K562 (cell line): ENCODE data around the gene AAK1.

Experiments
- CEBPG ChIP-seq, 3 experiments: fragments of 200-800 bp in 1 of 3; sonication (Bioruptor generic) in 1 of 3; sonication (generic) in 1 of 3; formaldehyde crosslinking in 1 of 3; IDR thresholded peaks in 2 of 3; conservative IDR thresholded peaks in 1 of 3; 2 replicates each; pipeline versions ENCODE4 v1.6.1 to v1.8.0; 2016 to 2022; ENCODE audit warnings: missing compliant biosample characterization in 2 of 3, missing genetic modification characterization in 2 of 3, mild to moderate bottlenecking in 1 of 3, missing genetic modification reagents in 1 of 3
- TF ChIP-seq, protein P1 (sequence below): fragments of 250-450 bp; sonication (Bioruptor Pico); IDR thresholded peaks from 2 replicates; pipeline ENCODE4 v1.9.0; 2021; ENCODE audit warnings: mild to moderate bottlenecking

DNA sequence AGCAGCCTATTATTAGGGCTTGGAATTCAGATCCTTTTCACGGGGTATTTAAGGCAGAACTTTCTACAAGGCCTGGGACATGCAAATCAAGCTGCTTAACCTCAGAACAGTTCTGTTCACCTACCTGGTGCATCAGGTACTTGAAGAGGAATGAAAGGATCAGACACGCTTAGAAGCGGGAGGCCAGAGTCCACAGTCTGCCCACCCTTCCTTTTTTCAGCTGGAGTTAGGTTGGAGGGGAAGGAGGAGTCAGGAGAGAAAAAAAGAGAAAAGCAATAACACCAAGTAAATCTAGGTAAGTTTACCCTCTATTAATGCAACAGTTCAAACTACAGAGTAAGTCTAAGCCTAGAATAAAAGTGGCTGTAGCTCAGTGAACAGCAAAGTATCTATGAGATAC is 147.7 kb downstream of the AAK1 start:
- TF ChIP-seq, protein P1, sequence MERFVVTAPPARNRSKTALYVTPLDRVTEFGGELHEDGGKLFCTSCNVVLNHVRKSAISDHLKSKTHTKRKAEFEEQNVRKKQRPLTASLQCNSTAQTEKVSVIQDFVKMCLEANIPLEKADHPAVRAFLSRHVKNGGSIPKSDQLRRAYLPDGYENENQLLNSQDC (CRISPR knock-in tag): no peak
- no peak for TF ChIP-seq CEBPG (CRISPR knock-in tag; IDR thresholded peaks at IDR 0.05)
- TF ChIP-seq CEBPG (tag; conservative IDR thresholded peaks at IDR 0.05 in 1 of 2, IDR thresholded peaks at IDR 0.05 in 1 of 2): no peak
